Measurements from ENCODE around the gene KRT83.

- TF ChIP-seq CTCF (IDR thresholded peaks at IDR 0.05; ENCODE audit: low read depth, low read length, poor library complexity, severe bottlenecking) (no peak), EZH2phosphoT487 (IDR thresholded peaks at IDR 0.05; ENCODE audit: borderline replicate concordance, low read length) (no peak)
Measured at GRCh38 chr12:52298677-52299190, 22.5 kb downstream of the KRT83 start.

All from DOHH2 (cell line).